Measurements from ENCODE around the gene TLK2. TPM values are rescaled to one million over a fixed set of nuclear protein-coding genes. Genes with fewer than 3 reads are reported as not detected.

Gene TLK2
- total RNA-seq (2022; extraction: Qiagen RNA extraction), result 28.1 to 31.7 TPM (median 31.1 TPM) in 5 replicates

GRCh38 chr17:62478424-62478879 is at the start of gene TLK2:
TLK2 (plus strand) TSS chr17:62478825; CDS start chr17:62481126, 2,301 bp downstream.

GRCh38 chr17:62627219-62627903 is 148.7 kb downstream of the TLK2 start, which contains the start of gene MRC2:
MRC2 (plus strand) TSS chr17:62627670; CDS start chr17:62627803, 133 bp downstream.

Other genes with a start within 250 kb of the TLK2 start
- not detected in 5 replicates for gene EFCAB3, start 98.3 kb upstream of the TLK2 start, total RNA-seq (2022; extraction: Qiagen RNA extraction)
- 27.2 to 29.6 TPM (median 28.5 TPM) in 5 replicates for gene METTL2A, start 54.9 kb upstream of the TLK2 start, total RNA-seq (2022; extraction: Qiagen RNA extraction)
- 38.9 to 54.6 TPM (median 52.1 TPM) in 5 replicates for gene MRC2, start 148.8 kb downstream of the TLK2 start, total RNA-seq (2022; extraction: Qiagen RNA extraction)

Measured in A549 treated with AZD2906 at 1 μM for 4 hours (cell line).